ENCODE results near the gene LY6G6D.

The LY6G6D gene

DNA sequence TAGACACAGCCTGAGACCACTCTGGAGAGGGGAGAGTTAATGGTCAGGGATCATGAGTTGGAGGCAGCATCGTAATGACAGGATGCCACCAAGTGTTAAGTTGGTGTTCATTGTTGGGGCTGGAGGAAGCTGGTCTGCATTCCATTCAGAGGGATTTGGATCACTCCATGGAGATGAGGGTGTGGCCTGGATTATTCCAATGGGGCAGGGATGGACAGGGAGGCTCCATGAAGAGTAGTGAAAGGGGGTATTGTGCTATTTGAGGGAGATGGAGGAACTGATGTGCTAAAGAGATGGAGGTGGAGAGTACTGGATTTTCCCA, 48.4 kb downstream of the LY6G6D start:
- no peaks in the 10 kb centered on the region for H3K27me3 ChIP-seq (ENCODE audit: insufficient read depth, poor library complexity, severe bottlenecking)
- H3K4me1 ChIP-seq (ENCODE audit: insufficient read depth, poor library complexity, severe bottlenecking) = peaks cover 3% of the 10 kb centered on the region
- TF ChIP-seq, protein P1, sequence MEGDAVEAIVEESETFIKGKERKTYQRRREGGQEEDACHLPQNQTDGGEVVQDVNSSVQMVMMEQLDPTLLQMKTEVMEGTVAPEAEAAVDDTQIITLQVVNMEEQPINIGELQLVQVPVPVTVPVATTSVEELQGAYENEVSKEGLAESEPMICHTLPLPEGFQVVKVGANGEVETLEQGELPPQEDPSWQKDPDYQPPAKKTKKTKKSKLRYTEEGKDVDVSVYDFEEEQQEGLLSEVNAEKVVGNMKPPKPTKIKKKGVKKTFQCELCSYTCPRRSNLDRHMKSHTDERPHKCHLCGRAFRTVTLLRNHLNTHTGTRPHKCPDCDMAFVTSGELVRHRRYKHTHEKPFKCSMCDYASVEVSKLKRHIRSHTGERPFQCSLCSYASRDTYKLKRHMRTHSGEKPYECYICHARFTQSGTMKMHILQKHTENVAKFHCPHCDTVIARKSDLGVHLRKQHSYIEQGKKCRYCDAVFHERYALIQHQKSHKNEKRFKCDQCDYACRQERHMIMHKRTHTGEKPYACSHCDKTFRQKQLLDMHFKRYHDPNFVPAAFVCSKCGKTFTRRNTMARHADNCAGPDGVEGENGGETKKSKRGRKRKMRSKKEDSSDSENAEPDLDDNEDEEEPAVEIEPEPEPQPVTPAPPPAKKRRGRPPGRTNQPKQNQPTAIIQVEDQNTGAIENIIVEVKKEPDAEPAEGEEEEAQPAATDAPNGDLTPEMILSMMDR (IDR thresholded peaks at IDR 0.05; ENCODE audit: poor library complexity, severe bottlenecking) = no peak
- H3K27ac ChIP-seq (ENCODE audit: poor library complexity, severe bottlenecking) = peak overlapping the region; percentile 6
- no peak overlapping the region for H3K4me3 ChIP-seq (ENCODE audit: severe bottlenecking)
- ATAC-seq (ENCODE audit: low read depth) = peak; percentile 68
- peaks cover 21% of the 10 kb centered on the region for H3K36me3 ChIP-seq (ENCODE audit: low read depth)
- no peak for DNase-seq (ENCODE audit: low spot score)
- H3K9me3 ChIP-seq (ENCODE audit: severe bottlenecking) = no peaks in the 10 kb centered on the region

DNA sequence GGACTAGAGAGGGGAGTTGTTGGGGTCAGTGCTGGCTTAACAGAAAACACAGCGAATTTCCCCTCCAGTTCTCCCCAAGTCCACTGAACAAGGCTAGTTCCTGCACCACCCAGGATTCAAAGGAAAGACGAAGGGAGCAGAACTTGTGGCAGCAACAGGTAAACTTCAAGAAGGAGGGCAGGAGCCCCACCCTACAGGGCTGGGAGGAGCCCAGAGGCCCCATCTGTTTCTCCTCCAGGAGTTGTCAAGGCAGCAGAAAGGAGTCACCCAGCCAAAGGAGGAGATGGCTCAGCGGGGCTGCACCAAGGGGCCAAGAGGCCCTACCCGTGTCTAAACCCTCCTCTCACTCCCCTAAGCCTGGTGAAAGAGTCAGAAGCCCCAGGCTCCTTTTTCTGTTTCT, 49.0 kb downstream of the LY6G6D start:
- TF ChIP-seq, protein P1 (IDR thresholded peaks at IDR 0.05; ENCODE audit: poor library complexity, severe bottlenecking) = no peak
- ATAC-seq (ENCODE audit: low read depth) (no peak), DNase-seq (ENCODE audit: low spot score) (no peak)
- Histone ChIP-seq H3K4me3 (ENCODE audit: severe bottlenecking) (no peak overlapping the region), H3K27ac (ENCODE audit: poor library complexity, severe bottlenecking) (no peak overlapping the region), H3K36me3 (ENCODE audit: low read depth) (peaks cover 19% of the 10 kb centered on the region), H3K9me3 (ENCODE audit: severe bottlenecking) (no peaks in the 10 kb centered on the region), H3K27me3 (ENCODE audit: insufficient read depth, poor library complexity, severe bottlenecking) (no peaks in the 10 kb centered on the region), H3K4me1 (ENCODE audit: insufficient read depth, poor library complexity, severe bottlenecking) (peaks cover 3% of the 10 kb centered on the region)

DNA sequence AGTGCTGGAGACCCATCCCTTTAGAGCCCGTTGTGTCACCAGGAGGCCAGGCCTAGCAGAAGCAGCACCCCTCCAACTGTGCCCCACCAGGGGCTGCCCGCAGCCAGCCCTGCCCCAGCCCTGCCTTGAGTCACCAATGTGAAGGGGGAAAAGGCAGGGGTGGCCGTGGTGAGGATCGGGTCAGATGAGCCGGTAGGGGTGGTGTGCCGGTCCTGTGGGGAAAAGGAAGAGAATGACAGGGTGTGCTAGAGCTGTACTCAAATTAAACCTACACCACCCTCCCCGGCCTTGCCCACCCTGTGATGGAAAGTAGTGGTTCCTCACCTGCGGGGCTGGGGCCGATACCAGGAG, 50.4 kb downstream of the LY6G6D start:
- TF ChIP-seq, protein P1 (IDR thresholded peaks at IDR 0.05; ENCODE audit: poor library complexity, severe bottlenecking) = no peak
- no peak overlapping the region for H3K27ac ChIP-seq (ENCODE audit: poor library complexity, severe bottlenecking)
- no peak for DNase-seq (ENCODE audit: low spot score)
- no peaks in the 10 kb centered on the region for H3K27me3 ChIP-seq (ENCODE audit: insufficient read depth, poor library complexity, severe bottlenecking)
- no peak overlapping the region for H3K4me3 ChIP-seq (ENCODE audit: severe bottlenecking)
- no peak for ATAC-seq (ENCODE audit: low read depth)
- no peaks in the 10 kb centered on the region for H3K9me3 ChIP-seq (ENCODE audit: severe bottlenecking)
- peaks cover 19% of the 10 kb centered on the region for H3K36me3 ChIP-seq (ENCODE audit: low read depth)
- peaks cover 3% of the 10 kb centered on the region for H3K4me1 ChIP-seq (ENCODE audit: insufficient read depth, poor library complexity, severe bottlenecking)

DNA sequence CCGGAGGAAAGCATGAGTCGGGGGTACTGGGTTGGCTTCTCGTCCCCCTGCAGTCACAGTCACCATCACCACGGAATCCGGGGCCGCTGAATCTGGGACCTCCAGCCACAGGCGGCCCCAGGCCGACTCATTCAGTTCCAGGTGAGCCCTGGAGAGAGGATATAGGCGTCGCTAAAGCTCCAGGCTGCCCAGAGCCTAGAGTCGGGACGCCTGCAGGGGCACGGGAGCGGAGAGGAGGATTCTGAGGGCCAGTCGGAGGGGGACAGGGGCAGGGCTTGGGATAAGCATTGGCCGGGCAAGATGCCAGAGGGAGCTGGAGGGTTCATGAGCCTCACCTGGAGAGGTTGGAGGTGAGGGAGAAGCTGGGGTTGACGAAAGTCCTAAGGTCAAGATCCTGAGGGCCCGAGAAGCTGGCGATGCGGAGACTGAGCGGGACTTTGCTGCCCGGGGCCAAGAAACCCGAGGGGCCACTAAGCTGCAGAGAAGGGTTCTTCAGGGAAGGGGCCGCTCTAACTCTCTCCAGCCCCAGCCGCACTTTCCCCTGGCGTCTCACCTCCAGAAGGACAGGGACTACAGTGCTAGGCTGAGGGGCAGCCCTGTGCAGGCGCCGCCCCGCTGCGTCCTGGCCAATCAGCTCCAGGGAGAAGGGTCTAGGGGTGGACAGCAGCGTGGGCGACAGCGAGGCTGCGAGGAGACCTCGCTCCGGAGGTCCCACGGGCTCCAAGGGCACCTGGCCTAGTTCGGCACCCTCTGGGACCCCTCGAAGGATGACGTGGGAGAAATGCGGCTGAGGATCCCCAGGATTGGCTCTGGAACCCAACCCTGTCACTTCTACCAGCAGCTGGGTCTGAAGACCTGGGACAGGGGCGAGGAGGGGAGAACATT, 51.0 kb downstream of the LY6G6D start:
- ATAC-seq (ENCODE audit: low read depth) = no peak
- H3K27me3 ChIP-seq (ENCODE audit: insufficient read depth, poor library complexity, severe bottlenecking) = no peaks in the 10 kb centered on the region
- no peak overlapping the region for H3K27ac ChIP-seq (ENCODE audit: poor library complexity, severe bottlenecking)
- H3K9me3 ChIP-seq (ENCODE audit: severe bottlenecking) = no peaks in the 10 kb centered on the region
- H3K4me3 ChIP-seq (ENCODE audit: severe bottlenecking) = no peak overlapping the region
- DNase-seq (ENCODE audit: low spot score) = no peak
- peaks cover 12% of the 10 kb centered on the region for H3K36me3 ChIP-seq (ENCODE audit: low read depth)
- TF ChIP-seq, protein P1 (IDR thresholded peaks at IDR 0.05; ENCODE audit: poor library complexity, severe bottlenecking) = no peak
- H3K4me1 ChIP-seq (ENCODE audit: insufficient read depth, poor library complexity, severe bottlenecking) = peaks cover 3% of the 10 kb centered on the region

DNA sequence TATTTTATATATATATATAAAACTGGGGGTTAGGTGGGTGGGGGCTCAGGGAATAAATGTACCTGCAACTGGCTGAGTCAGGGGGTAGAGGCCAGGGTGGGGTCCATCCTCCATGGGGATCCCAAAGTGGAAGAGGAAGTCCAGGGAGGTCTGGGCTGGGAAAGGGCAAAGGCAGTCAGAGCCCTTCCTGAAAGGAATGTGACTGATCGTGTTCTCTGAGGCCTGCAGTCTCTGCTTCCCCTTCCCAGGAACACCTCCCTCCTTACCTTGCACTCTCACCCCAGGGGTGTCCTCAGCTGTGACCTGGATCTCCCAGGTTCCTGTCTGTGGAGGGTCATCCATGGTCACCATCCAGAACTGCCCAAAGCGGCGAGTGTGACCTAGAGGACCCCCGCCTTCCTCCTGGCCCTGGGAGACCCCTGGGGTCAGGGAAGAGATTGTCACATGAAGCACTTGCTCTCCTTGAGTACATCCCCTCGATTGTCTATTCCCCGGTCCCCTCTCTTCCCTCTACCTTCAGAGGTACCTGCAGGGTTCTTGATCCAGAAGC, 52.0 kb downstream of the LY6G6D start:
- Histone ChIP-seq H3K4me1 (ENCODE audit: insufficient read depth, poor library complexity, severe bottlenecking) (peaks cover 3% of the 10 kb centered on the region), H3K36me3 (ENCODE audit: low read depth) (0 out of 2 replicates have a peak, but pooled peaks cover 2% of the 10 kb centered on the region), H3K9me3 (ENCODE audit: severe bottlenecking) (no peaks in the 10 kb centered on the region), H3K27ac (ENCODE audit: poor library complexity, severe bottlenecking) (no peak overlapping the region), H3K27me3 (ENCODE audit: insufficient read depth, poor library complexity, severe bottlenecking) (no peaks in the 10 kb centered on the region), H3K4me3 (ENCODE audit: severe bottlenecking) (no peak overlapping the region)
- ATAC-seq (ENCODE audit: low read depth) (no peak), DNase-seq (ENCODE audit: low spot score) (no peak)
- TF ChIP-seq, protein P1 (IDR thresholded peaks at IDR 0.05; ENCODE audit: poor library complexity, severe bottlenecking) = no peak
